Measurements from ENCODE around the gene KRT24. TPM values are rescaled to one million over a fixed set of nuclear protein-coding genes. Genes with fewer than 3 reads are reported as not detected.
A peak's percentile ranks its signal among the peaks of the same experiment; 100 is the strongest.
"Not testable (repeated sequence)": the region's sequence is repeated elsewhere in the genome, so short reads cannot be mapped to it uniquely, and the experiment has no call there.

Gene KRT24
- polyA plus RNA-seq (2013, experiment 1 of 2): not detected
- polyA plus RNA-seq (2013, experiment 2 of 2): not detected

DNA sequence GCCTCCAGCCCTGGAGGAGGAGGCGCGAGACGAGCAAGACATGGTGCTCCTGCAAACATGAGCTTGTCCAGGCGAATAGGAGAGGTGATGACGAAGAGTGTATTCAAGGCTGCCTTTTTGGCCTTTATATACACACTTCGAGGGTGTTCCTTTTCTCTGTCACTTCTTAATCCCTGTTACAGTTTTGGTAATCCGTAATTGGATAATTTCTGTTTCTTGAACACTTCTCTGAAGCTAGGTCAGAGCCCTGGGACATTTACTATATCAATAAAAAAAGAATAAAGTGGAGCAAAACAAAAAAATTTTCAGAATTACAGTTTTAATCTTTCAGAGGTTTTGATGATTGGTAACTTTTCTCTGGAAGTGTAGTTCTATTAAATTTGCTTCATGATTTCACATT, at the start of gene KRT24:
Gene KRT24 (minus strand): TSS at position 101 of the 400 bp plus-strand sequence. CDS start 59 bp downstream, at position 42.
- H3K56ac ChIP-seq (ENCODE audit: low read length): no peak within 1 kb of the TSS

GRCh38 chr17:40751065-40751464, 47.5 kb upstream of the KRT24 start:
- no peaks in the 10 kb centered on the region for H3K79me1 ChIP-seq (ENCODE audit: low read length)
- H3K4me1 ChIP-seq (ENCODE audit: control insufficient read depth, low read depth, low read length): no peaks in the 10 kb centered on the region
- no peak overlapping the region for H3K56ac ChIP-seq (ENCODE audit: low read length)
- no peak overlapping the region for H3K4me2 ChIP-seq (ENCODE audit: low read length)
- whole genome bisulfite sequencing (ENCODE audit: extremely low coverage, insufficient coverage, low lambda C conversion rate): no CpG with 5 or more reads among the region's 14 CpGs
- H3K27me3 ChIP-seq (ENCODE audit: insufficient read depth, low read length, poor library complexity): no peaks in the 10 kb centered on the region
- no peak for DNase-seq
- H2AK5ac ChIP-seq (ENCODE audit: low read length): no peak overlapping the region
- no peak overlapping the region for H4K5ac ChIP-seq (ENCODE audit: low read length)
- H2BK5ac ChIP-seq (ENCODE audit: low read length): no peak overlapping the region
- H3K27ac ChIP-seq (ENCODE audit: low read depth, low read length): no peak overlapping the region
- no peak overlapping the region for H3K23ac ChIP-seq (ENCODE audit: low read length)
- no peaks in the 10 kb centered on the region for H3K79me2 ChIP-seq (ENCODE audit: control insufficient read depth, insufficient read depth, low read length)
- no peak overlapping the region for H2BK120ac ChIP-seq (ENCODE audit: low read depth, low read length)
- no peak overlapping the region for H3K9ac ChIP-seq (ENCODE audit: low read length)
- no peak overlapping the region for H3K4ac ChIP-seq (ENCODE audit: low read depth, low read length)
- H3K4me3 ChIP-seq (ENCODE audit: low read length): no peak overlapping the region
- no peaks in the 10 kb centered on the region for H3K36me3 ChIP-seq (ENCODE audit: control insufficient read depth, insufficient read depth, low read length)
- no peak overlapping the region for H4K8ac ChIP-seq (ENCODE audit: low read depth, low read length)
- no peak overlapping the region for H3K18ac ChIP-seq (ENCODE audit: low read length)
- no peak overlapping the region for H2BK15ac ChIP-seq (replicated peaks; ENCODE audit: low read depth)

More for the DNA sequence above, at the start of gene KRT24:
- Histone ChIP-seq H3K4me3 (ENCODE audit: low read length) (no peak within 1 kb of the TSS), H3K4me2 (ENCODE audit: low read length) (no peak within 1 kb of the TSS), H2AK5ac (ENCODE audit: low read length) (no peak within 1 kb of the TSS), H2BK120ac (ENCODE audit: low read depth, low read length) (no peak within 1 kb of the TSS), H3K4ac (ENCODE audit: low read depth, low read length) (no peak within 1 kb of the TSS), H4K8ac (ENCODE audit: low read depth, low read length) (no peak within 1 kb of the TSS), H3K4me1 (ENCODE audit: control insufficient read depth, low read depth, low read length) (no peaks in the 10 kb centered on the region), H3K18ac (ENCODE audit: low read length) (no peak within 1 kb of the TSS), H3K27ac (ENCODE audit: low read depth, low read length) (no peak within 1 kb of the TSS), H2BK15ac (replicated peaks; ENCODE audit: low read depth) (no peak within 1 kb of the TSS), H3K36me3 (ENCODE audit: control insufficient read depth, insufficient read depth, low read length) (no peaks in the 10 kb centered on the region), H3K79me2 (ENCODE audit: control insufficient read depth, insufficient read depth, low read length) (no peaks in the 10 kb centered on the region), H4K5ac (ENCODE audit: low read length) (no peak within 1 kb of the TSS), H3K9ac (ENCODE audit: low read length) (no peak within 1 kb of the TSS), H3K27me3 (ENCODE audit: insufficient read depth, low read length, poor library complexity) (no peaks in the 10 kb centered on the region), H3K79me1 (ENCODE audit: low read length) (no peaks in the 10 kb centered on the region), H2BK5ac (ENCODE audit: low read length) (no peak within 1 kb of the TSS), H3K23ac (ENCODE audit: low read length) (no peak within 1 kb of the TSS)
- peak; percentile 10 for DNase-seq
- WGBS (ENCODE audit: extremely low coverage, insufficient coverage, low lambda C conversion rate): no CpG with 5 or more reads among the region's 7 CpGs

GRCh38 chr17:40750391-40750790, 46.8 kb upstream of the KRT24 start:
- Histone ChIP-seq H4K5ac (ENCODE audit: low read length) (no peak overlapping the region), H3K27me3 (ENCODE audit: insufficient read depth, low read length, poor library complexity) (no peaks in the 10 kb centered on the region), H3K79me2 (ENCODE audit: control insufficient read depth, insufficient read depth, low read length) (no peaks in the 10 kb centered on the region), H3K79me1 (ENCODE audit: low read length) (no peaks in the 10 kb centered on the region), H2BK120ac (ENCODE audit: low read depth, low read length) (no peak overlapping the region), H3K9ac (ENCODE audit: low read length) (no peak overlapping the region), H3K36me3 (ENCODE audit: control insufficient read depth, insufficient read depth, low read length) (no peaks in the 10 kb centered on the region), H4K8ac (ENCODE audit: low read depth, low read length) (no peak overlapping the region), H3K4me2 (ENCODE audit: low read length) (no peak overlapping the region), H3K4me3 (ENCODE audit: low read length) (no peak overlapping the region), H3K56ac (ENCODE audit: low read length) (no peak overlapping the region), H3K23ac (ENCODE audit: low read length) (no peak overlapping the region), H3K27ac (ENCODE audit: low read depth, low read length) (no peak overlapping the region), H3K18ac (ENCODE audit: low read length) (no peak overlapping the region), H3K4me1 (ENCODE audit: control insufficient read depth, low read depth, low read length) (no peaks in the 10 kb centered on the region), H2BK5ac (ENCODE audit: low read length) (no peak overlapping the region), H2AK5ac (ENCODE audit: low read length) (no peak overlapping the region), H2BK15ac (replicated peaks; ENCODE audit: low read depth) (no peak overlapping the region), H3K4ac (ENCODE audit: low read depth, low read length) (no peak overlapping the region)
- no CpG with 5 or more reads among the region's 6 CpGs for WGBS (ENCODE audit: extremely low coverage, insufficient coverage, low lambda C conversion rate)
- DNase-seq: no peak

DNA sequence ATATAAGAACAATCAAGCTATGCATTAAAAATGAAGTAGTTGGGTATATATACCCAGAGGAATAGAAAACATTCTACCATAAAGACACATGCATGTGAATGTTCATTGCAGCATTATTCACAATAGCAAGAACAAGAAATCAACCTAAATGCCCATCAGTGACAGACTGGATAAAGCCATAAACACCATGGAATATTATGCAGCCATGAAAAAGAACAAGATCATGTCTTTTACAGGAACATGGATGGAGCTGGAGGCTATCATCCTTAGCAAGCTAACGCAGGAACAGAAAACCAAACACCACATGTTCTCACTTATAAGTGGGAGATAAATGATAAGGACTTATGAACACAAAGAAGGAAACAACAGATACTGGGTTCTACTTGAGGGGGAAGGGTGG, 45.1 kb upstream of the KRT24 start:
- not testable (repeated sequence) for H2AK5ac ChIP-seq (ENCODE audit: low read length); H3K4me1 ChIP-seq (ENCODE audit: control insufficient read depth, low read depth, low read length); H3K4ac ChIP-seq (ENCODE audit: low read depth, low read length); H2BK15ac ChIP-seq (replicated peaks; ENCODE audit: low read depth); DNase-seq; H3K79me2 ChIP-seq (ENCODE audit: control insufficient read depth, insufficient read depth, low read length); H4K5ac ChIP-seq (ENCODE audit: low read length); H3K23ac ChIP-seq (ENCODE audit: low read length); H3K36me3 ChIP-seq (ENCODE audit: control insufficient read depth, insufficient read depth, low read length); H3K79me1 ChIP-seq (ENCODE audit: low read length); H3K18ac ChIP-seq (ENCODE audit: low read length); H3K56ac ChIP-seq (ENCODE audit: low read length); H3K27me3 ChIP-seq (ENCODE audit: insufficient read depth, low read length, poor library complexity); H2BK120ac ChIP-seq (ENCODE audit: low read depth, low read length); H3K4me2 ChIP-seq (ENCODE audit: low read length); H2BK5ac ChIP-seq (ENCODE audit: low read length); H3K4me3 ChIP-seq (ENCODE audit: low read length); H4K8ac ChIP-seq (ENCODE audit: low read depth, low read length); H3K9ac ChIP-seq (ENCODE audit: low read length); H3K27ac ChIP-seq (ENCODE audit: low read depth, low read length)
- no CpG with 5 or more reads among the region's 1 CpG for WGBS (ENCODE audit: extremely low coverage, insufficient coverage, low lambda C conversion rate)

DNA sequence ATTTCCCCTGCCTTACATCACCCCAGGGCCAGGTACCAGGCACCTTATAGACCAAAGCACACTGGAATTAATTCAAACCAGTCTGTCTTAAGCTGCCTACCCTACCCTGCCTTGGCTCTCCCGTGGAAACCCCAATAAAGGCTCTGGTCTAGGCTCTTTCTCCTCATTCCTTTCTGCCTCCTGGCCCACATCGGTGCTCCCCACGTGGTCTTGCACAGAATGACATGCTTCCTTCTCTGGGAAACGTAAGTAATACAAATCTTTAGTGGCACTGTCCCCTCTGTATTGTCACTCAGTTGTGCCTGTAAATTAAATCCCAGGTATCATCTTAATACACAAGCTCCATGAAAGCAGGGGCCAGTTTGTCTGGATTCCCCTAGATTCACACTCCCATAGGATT, 35.0 kb upstream of the KRT24 start:
- Histone ChIP-seq H3K27me3 (ENCODE audit: insufficient read depth, low read length, poor library complexity) (no peaks in the 10 kb centered on the region), H3K4me1 (ENCODE audit: control insufficient read depth, low read depth, low read length) (no peaks in the 10 kb centered on the region), H3K79me2 (ENCODE audit: control insufficient read depth, insufficient read depth, low read length) (no peaks in the 10 kb centered on the region), H3K4ac (ENCODE audit: low read depth, low read length) (no peak overlapping the region), H3K79me1 (ENCODE audit: low read length) (no peaks in the 10 kb centered on the region), H3K4me3 (ENCODE audit: low read length) (no peak overlapping the region), H3K23ac (ENCODE audit: low read length) (no peak overlapping the region), H3K9ac (ENCODE audit: low read length) (no peak overlapping the region), H2BK5ac (ENCODE audit: low read length) (no peak overlapping the region), H2AK5ac (ENCODE audit: low read length) (no peak overlapping the region), H2BK120ac (ENCODE audit: low read depth, low read length) (no peak overlapping the region), H3K56ac (ENCODE audit: low read length) (no peak overlapping the region), H3K18ac (ENCODE audit: low read length) (no peak overlapping the region), H3K27ac (ENCODE audit: low read depth, low read length) (no peak overlapping the region), H2BK15ac (replicated peaks; ENCODE audit: low read depth) (no peak overlapping the region), H3K36me3 (ENCODE audit: control insufficient read depth, insufficient read depth, low read length) (no peaks in the 10 kb centered on the region), H4K5ac (ENCODE audit: low read length) (no peak overlapping the region), H4K8ac (ENCODE audit: low read depth, low read length) (no peak overlapping the region), H3K4me2 (ENCODE audit: low read length) (no peak overlapping the region)
- DNase-seq: no peak
- WGBS (ENCODE audit: extremely low coverage, insufficient coverage, low lambda C conversion rate): no CpG with 5 or more reads among the region's 4 CpGs

DNA sequence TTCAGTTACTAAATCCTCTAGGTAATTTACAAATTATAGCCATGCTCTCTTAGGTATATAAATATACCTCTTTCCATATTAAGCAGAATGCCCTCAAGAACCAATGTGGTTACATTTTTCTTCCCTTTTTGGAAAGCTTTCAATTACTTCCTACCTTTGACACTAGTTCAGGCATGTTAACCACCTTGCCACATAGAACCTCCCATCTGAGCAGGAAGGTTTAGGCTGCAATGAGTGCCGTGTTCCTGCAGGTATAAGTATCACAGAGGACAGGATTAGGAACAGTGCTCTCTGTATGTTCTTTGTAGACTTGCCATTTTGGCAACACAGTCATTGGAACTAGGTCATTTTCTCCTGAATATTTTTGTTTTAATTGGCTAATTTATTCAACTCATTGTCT, 31.5 kb upstream of the KRT24 start:
- Histone ChIP-seq H3K27me3 (ENCODE audit: insufficient read depth, low read length, poor library complexity) (no peaks in the 10 kb centered on the region), H4K5ac (ENCODE audit: low read length) (no peak overlapping the region), H3K9ac (ENCODE audit: low read length) (no peak overlapping the region), H3K4ac (ENCODE audit: low read depth, low read length) (no peak overlapping the region), H3K56ac (ENCODE audit: low read length) (no peak overlapping the region), H3K18ac (ENCODE audit: low read length) (no peak overlapping the region), H3K79me2 (ENCODE audit: control insufficient read depth, insufficient read depth, low read length) (no peaks in the 10 kb centered on the region), H3K27ac (ENCODE audit: low read depth, low read length) (peak overlapping the region; percentile 23), H3K4me1 (ENCODE audit: control insufficient read depth, low read depth, low read length) (no peaks in the 10 kb centered on the region), H2BK15ac (replicated peaks; ENCODE audit: low read depth) (no peak overlapping the region), H4K8ac (ENCODE audit: low read depth, low read length) (no peak overlapping the region), H3K79me1 (ENCODE audit: low read length) (no peaks in the 10 kb centered on the region), H2BK5ac (ENCODE audit: low read length) (no peak overlapping the region), H3K23ac (ENCODE audit: low read length) (no peak overlapping the region), H2AK5ac (ENCODE audit: low read length) (no peak overlapping the region), H3K36me3 (ENCODE audit: control insufficient read depth, insufficient read depth, low read length) (no peaks in the 10 kb centered on the region), H3K4me2 (ENCODE audit: low read length) (no peak overlapping the region), H3K4me3 (ENCODE audit: low read length) (no peak overlapping the region), H2BK120ac (ENCODE audit: low read depth, low read length) (no peak overlapping the region)
- no CpG with 5 or more reads among the region's 1 CpG for WGBS (ENCODE audit: extremely low coverage, insufficient coverage, low lambda C conversion rate)
- no peak for DNase-seq
